Activated gamma-delta T cell treated with anti-CD3 and anti-CD28 coated beads, Interleukin-2, amount 50 U/mL, for 16 hours (primary cell): ENCODE results near the gene APBA3.

ENCODE experiments used
- DNase-seq: peaks from one replicate; pipeline ENCODE4 v3.0.0-alpha.2; 2020; ENCODE audit warnings: low read depth

Gene APBA3

GRCh38 chr19:3745363-3746045 lies 16.0 kb downstream of the APBA3 start:
- no peak for DNase-seq

DNA sequence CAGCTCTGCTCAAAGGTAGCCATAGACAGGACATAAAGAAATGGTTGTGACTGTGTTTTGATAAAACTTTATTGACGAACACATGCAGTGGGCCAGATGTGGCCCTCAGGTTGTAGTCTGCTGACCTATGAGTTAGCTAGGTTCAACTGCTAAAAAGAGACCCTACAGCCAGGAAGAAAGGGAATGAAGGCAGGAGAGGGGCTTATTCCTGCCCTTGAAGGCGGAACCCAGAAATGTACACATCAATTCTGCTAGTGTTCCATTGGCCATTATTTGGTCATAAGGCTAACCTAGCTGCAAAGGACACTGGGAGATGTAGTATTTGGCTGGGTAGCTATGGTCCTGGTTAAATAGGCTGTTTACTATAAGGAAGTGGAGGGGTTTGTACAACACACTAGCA lies 18.0 kb downstream of the APBA3 start:
- no peak for DNase-seq

DNA sequence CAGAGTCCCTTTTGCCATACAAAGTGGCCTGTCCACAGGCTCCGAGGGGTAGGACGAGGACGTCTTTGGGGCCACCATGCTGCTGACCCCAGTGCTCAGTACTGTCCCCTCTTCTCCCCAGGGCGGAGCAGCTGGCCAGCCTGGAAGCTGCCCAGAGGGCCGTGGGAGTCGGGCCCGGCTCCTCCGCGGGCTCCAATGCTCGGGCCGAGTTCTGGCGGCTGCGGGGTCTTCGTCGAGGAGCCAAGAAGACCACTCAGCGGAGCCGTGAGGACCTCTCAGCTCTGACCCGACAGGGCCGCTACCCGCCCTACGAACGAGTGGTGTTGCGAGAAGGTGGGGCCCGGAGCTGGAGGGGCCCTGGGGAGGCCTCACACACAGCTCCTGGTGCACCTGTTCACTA lies 21.1 kb downstream of the APBA3 start:
- DNase-seq, result no peak

GRCh38 chr19:3738477-3739220 lies 22.8 kb downstream of the APBA3 start:
- no peak for DNase-seq

- no peak for DNase-seq
Observed at GRCh38 chr19:3737487-3738205, 23.8 kb downstream of the APBA3 start.

DNA sequence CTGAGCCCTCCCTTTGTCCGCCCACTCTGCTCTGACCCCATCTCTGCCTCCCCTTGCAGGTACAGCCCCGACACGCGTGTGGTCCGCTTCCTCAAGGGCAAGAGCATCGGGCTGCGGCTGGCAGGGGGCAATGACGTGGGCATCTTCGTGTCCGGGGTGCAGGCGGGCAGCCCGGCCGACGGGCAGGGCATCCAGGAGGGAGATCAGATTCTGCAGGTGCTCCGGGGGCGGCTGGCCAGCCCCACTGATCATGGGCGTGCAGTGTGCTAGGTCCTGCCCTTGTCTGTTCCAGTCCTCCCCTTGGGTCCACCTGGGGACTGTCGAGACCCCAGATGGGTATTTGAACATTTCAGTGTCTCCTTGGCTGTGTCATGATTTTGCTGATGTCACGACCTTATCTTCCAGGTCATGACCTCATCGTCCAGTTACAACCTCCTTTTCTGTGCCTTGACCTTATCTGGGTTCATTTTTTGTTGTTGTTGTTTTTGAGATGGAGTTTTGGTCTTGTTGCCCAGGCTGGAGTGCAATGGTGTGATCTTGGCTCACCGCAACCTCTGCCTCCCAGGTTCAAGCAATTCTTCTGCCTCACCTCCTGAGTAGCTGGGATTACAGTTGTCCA lies 25.3 kb downstream of the APBA3 start:
- DNase-seq, result no peak

DNA sequence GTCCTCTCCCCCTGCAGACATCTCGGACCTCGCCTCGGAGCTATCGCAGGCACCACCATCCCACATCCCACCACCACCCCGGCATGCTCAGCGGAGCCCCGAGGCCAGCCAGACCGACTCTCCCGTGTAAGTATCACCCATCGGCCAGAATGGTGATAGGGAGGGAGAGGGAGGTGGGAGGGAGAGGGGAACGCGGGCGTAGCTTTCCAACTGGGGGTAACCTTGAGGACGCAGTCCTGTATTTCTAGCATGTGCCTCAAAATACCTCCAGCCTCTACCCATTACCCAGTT lies 27.2 kb downstream of the APBA3 start:
- DNase-seq, result no peak

DNA sequence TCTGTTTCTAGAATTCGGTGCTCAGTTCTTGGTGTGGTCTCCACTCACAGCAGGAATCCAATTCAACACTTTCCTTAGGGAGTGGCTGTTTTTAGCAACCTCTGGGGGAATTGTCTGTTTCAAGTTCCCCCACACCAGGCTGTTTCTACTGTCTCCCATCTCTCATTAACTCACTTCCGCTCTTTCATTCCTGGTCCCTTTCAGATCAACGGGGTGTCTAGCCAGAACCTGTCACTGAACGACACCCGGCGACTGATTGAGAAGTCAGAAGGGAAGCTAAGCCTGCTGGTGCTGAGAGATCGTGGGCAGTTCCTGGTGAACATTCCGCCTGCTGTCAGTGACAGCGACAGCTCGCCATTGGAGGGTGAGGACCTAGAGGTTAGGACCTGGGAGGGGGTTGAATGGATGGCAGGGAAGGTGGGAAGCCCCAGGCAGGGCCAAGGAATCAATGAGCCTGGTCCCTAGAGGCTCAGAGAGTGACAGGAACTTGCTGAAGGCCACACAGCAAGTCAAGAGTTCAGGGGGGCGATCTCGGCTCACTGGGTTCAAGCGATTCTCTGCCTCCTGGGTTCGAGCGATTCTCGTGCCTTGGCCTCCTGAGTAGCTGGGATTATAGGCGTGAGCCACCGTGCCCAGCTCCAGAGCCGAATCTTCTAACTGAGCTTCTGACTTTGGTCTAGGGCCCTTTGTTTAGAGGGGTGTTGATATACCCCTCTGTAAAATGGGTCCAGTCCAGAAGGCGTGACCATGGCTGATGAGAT lies 27.8 kb downstream of the APBA3 start:
- DNase-seq, result no peak

- no peak for DNase-seq
Observed at GRCh38 chr19:3732108-3732507, 29.4 kb downstream of the APBA3 start.

- DNase-seq, result no peak
Observed at GRCh38 chr19:3730457-3730958, 31.0 kb downstream of the APBA3 start.

DNA sequence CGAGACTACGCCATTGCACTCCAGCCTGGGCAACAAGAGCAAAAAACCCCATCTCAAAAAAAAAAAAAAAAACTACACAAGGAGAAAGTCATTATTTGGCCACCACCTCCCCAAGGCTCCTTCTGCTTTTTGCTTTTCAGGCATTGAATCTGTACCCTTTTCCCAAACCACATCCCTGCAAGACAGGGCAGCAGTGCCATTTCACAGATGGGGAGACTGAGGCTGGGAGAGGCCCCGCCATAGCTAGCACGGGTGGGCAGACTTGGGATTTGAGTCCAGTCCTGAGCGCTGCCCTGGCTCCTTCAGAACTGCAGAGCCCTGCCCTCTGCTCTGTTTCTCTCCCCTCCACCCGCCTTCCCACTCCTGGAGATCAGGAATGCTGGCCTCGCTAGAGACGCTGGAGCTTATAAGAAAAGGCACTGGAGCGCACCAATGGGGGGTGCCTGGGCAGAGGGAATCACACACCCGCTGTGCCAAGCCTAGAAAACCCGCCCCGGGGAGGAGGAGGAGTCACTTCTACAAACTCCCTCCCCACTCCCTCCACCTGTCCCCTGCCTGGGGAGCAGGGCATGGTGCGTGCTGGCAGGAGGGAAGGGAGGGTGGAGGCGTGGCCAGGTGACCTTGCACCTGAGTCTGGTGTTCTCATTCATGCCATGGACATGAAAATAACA lies 35.7 kb downstream of the APBA3 start:
- DNase-seq, result no peak

- no peak for DNase-seq
Observed at GRCh38 chr19:3725121-3725520, 36.4 kb downstream of the APBA3 start.

GRCh38 chr19:3723883-3724282 lies 37.6 kb downstream of the APBA3 start:
- DNase-seq, result no peak

DNA sequence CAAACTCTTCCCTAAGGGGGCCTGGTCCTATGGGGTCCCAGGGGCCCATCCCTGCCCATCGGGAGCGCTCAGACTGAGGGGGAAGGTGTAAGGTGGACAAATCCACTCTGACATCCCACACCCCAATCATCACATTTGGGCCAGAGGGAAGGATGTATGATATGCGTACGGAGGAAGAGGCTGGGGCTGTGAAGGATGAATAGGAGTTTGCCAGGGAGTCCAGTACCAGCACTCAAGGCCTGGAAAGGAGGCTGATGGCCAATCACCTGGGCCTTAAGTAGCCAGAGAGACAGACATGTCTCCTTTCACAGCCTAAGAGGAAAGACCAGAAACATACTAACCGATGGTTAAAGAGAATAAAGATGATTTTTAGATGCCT lies 38.4 kb downstream of the APBA3 start:
- no peak for DNase-seq

DNA sequence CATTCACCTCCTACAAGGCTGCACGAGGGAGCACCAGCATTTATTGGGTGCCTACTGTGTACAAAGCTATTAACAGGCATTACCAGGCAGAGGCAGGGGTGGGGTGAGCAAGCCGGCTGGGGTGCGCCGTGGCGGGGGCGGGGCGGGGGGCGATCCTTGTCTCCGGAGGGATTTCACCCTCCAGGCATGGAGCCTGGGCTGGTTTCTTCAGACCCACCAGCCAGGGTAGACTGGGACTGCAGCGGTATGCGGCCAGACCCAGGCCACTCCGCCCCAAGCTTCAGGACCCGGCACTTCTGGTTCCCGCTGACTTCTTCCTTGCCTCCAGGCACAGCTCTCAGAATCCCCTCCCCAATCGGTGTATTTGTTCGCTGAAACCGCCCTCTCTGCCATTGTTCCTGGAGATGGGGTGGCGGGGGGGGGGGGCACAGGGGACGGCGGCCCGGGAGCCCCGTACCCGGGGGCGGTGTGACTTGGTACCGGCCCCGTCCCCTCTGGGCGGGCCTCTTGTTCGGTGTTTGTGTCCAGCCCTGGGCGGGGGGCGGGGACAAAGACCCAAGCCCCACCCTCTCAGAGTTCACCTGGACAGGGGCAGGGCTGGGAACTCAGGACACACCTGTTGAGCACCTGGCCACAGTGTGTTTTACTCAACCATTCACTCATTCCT lies 38.9 kb downstream of the APBA3 start:
- no peak for DNase-seq

- DNase-seq, result no peak
Observed at GRCh38 chr19:3721887-3722442, 39.5 kb downstream of the APBA3 start.

DNA sequence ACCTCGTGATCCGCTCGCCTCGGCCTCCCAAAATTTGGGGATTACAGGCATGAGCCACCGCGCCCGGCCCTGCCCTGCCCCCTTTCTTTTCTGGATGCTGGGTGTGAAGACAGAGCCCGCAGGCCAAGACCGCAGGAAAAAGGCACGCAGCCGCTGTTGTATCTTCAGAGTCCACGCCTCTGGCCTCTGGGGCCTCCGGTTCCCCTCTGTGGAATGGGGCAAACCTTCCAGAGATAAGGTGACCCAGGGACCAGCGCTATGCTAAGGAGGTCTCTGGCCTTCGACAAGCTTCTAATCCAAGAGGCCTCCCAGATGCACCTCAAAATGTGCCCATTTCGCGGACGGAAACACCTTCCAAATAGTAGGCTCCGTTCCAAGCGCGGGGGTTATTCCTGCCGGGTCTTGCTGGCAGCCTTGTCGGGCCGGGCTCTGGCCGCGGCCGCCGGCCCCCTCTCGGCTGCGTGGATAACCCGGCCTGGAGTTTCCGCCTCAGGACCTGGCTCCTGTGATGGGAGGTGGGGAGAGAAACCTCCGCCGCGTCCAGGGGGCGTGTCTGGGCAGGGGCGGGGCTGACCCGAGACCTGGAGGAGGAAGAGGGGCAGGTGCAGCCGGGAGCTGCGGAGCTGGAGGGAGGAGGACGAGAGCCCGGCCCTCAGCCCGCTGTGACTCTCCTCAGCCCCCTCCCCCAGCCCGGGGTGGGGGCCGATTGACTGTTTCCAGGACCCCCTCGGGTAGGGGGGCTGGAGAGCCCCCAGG lies 40.2 kb downstream of the APBA3 start:
- DNase-seq, result peak; percentile 76

DNA sequence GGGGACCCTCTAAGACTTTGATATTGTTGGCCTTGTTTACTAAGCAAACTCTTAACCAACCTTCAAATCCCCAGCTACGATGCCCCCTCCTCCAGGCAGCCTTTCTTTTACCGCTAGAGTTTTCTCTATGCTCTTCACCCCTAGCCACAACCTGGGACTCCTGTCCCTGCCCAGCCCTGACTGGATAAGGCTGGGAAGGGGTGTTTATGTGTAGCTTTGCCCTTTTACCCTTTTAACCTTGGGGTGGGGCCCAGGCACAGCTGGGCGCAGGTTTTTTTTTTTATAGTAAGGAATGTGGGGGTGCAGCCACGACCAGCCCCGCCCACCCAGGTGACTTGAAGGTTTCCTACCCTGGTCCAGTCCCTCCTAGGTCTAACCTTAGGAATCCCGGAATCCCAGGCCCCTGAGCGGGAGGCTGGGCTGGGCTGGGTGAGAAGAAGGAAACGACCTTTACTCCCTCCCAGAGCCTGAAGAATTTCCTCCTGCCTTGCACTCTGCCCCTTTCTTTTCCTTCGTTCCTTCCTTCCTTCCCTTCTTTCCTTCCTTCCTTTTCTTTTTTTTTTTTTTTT lies 41.1 kb downstream of the APBA3 start:
- DNase-seq, result no peak

GRCh38 chr19:3719868-3720267 lies 41.6 kb downstream of the APBA3 start:
- DNase-seq, result no peak
